Astrocyte (in vitro differentiated cells and primary cell): ENCODE data around the gene DUS2.

ENCODE experiments used
- EZH2 ChIP-seq: IDR thresholded peaks from 2 replicates; pipeline ENCODE4 v1.6.1; 2012; ENCODE audit warnings: mild to moderate bottlenecking, low read length, inconsistent platforms; ENCODE audit not compliant: insufficient read depth
- TF ChIP-seq, protein P1 (sequence below): IDR thresholded peaks from 2 replicates; pipeline ENCODE4 v1.5.1; 2011; ENCODE audit warnings: low read depth, mild to moderate bottlenecking, inconsistent platforms, low read length, moderate library complexity; ENCODE audit not compliant: insufficient read depth

DNA sequence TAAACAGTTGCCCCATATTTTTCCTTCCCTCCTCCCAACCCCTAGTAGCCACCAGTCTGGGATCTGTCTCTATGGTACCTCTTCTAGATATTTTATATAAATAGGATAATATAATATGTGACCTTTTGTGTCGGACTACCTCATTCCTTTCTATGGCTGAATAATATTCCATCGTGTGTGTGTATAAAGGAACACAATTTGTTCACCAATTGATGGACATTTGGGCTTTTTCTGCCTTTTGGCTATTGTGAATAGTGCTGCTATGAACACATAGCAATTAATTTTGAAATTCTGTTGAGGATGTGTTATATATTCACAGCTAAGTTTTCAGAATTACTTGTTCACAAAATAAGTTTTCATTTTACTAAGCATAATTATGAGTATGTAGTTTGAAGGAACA lies 64.6 kb downstream of the DUS2 start:
- TF ChIP-seq, protein P1, sequence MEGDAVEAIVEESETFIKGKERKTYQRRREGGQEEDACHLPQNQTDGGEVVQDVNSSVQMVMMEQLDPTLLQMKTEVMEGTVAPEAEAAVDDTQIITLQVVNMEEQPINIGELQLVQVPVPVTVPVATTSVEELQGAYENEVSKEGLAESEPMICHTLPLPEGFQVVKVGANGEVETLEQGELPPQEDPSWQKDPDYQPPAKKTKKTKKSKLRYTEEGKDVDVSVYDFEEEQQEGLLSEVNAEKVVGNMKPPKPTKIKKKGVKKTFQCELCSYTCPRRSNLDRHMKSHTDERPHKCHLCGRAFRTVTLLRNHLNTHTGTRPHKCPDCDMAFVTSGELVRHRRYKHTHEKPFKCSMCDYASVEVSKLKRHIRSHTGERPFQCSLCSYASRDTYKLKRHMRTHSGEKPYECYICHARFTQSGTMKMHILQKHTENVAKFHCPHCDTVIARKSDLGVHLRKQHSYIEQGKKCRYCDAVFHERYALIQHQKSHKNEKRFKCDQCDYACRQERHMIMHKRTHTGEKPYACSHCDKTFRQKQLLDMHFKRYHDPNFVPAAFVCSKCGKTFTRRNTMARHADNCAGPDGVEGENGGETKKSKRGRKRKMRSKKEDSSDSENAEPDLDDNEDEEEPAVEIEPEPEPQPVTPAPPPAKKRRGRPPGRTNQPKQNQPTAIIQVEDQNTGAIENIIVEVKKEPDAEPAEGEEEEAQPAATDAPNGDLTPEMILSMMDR: no peak
- TF ChIP-seq EZH2: no peak
